Mesangial cell (primary cell): ENCODE data around the gene IFT57. TPM values are rescaled to one million over a fixed set of nuclear protein-coding genes. Genes with fewer than 3 reads are reported as not detected.

Experiments
- total RNA-seq: library from RNA; depleted of rRNA; stranded (reverse); fragments of >200 nt; gene quantifications from 2 replicates; pipeline ENCODE4 v1.2.3, GENCODE V29; 2015

The IFT57 gene
- 16.8 and 34.2 TPM in 2 replicates for total RNA-seq

GRCh38 chr3:108221911-108222852 is at the start of gene IFT57:
Gene IFT57, minus strand, starts transcription at chr3:108222424. Its CDS starts 102 bp downstream, at chr3:108222322.

Other genes starting within 250 kb of the IFT57 start
- 15.5 and 18.1 TPM in 2 replicates for gene CD47, start 131.4 kb downstream of the IFT57 start, total RNA-seq
- not detected in 2 replicates for gene HHLA2, start 74.1 kb upstream of the IFT57 start, total RNA-seq